Measurements from ENCODE around the gene ALDH7A1.
"Not testable (repeated sequence)": the region's sequence is repeated elsewhere in the genome, so short reads cannot be mapped to it uniquely, and the experiment has no call there.

The ALDH7A1 gene

DNA sequence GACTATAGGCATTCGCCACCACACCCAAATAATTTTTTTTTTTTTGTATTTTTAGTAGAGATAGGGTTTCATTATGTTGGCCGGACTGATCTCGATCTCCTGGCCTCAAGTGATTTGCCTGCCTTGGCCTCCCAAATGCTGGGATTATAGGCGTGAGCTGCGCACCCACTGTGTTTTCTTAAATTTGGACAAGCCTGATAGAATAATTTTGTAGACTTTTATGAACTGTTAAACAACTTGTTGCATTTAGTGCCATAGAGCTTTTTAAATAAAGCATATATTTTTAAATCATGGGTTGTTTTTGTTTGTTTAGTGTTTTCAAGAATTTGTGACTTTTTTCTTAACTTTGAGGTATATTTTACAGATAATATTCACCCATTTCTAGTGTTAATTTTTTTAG is 10.5 kb upstream of the ALDH7A1 start:
- TF ChIP-seq, protein P1, sequence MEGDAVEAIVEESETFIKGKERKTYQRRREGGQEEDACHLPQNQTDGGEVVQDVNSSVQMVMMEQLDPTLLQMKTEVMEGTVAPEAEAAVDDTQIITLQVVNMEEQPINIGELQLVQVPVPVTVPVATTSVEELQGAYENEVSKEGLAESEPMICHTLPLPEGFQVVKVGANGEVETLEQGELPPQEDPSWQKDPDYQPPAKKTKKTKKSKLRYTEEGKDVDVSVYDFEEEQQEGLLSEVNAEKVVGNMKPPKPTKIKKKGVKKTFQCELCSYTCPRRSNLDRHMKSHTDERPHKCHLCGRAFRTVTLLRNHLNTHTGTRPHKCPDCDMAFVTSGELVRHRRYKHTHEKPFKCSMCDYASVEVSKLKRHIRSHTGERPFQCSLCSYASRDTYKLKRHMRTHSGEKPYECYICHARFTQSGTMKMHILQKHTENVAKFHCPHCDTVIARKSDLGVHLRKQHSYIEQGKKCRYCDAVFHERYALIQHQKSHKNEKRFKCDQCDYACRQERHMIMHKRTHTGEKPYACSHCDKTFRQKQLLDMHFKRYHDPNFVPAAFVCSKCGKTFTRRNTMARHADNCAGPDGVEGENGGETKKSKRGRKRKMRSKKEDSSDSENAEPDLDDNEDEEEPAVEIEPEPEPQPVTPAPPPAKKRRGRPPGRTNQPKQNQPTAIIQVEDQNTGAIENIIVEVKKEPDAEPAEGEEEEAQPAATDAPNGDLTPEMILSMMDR (IDR thresholded peaks at IDR 0.05; ENCODE audit: insufficient read depth, missing control alignments), result no peak
- FAIRE-seq, result no peak
- no peak for DNase-seq (ENCODE audit: insufficient read length, low spot score)

DNA sequence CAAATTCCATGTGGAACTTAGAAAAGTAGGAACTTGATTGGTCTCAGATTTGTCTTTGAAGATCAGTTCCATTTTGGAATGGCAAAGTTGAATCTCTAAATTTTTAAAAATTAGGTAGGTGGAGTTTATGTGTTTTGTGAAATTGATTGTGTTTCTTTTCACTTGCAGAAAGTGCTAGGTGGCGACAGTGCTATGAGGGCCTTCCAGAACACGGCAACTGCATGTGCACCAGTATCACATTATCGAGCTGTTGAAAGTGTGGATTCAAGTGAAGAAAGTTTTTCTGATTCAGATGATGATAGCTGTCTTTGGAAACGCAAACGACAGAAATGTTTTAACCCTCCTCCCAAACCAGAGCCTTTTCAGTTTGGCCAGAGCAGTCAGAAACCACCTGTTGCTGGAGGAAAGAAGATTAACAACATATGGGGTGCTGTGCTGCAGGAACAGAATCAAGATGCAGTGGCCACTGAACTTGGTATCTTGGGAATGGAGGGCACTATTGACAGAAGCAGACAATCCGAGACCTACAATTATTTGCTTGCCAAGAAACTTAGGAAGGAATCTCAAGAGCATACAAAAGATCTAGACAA is 8.5 kb upstream of the ALDH7A1 start:
- DNase-seq (ENCODE audit: insufficient read length, low spot score) (no peak), FAIRE-seq (no peak)
- TF ChIP-seq, protein P1 (IDR thresholded peaks at IDR 0.05; ENCODE audit: insufficient read depth, missing control alignments), result no peak

DNA sequence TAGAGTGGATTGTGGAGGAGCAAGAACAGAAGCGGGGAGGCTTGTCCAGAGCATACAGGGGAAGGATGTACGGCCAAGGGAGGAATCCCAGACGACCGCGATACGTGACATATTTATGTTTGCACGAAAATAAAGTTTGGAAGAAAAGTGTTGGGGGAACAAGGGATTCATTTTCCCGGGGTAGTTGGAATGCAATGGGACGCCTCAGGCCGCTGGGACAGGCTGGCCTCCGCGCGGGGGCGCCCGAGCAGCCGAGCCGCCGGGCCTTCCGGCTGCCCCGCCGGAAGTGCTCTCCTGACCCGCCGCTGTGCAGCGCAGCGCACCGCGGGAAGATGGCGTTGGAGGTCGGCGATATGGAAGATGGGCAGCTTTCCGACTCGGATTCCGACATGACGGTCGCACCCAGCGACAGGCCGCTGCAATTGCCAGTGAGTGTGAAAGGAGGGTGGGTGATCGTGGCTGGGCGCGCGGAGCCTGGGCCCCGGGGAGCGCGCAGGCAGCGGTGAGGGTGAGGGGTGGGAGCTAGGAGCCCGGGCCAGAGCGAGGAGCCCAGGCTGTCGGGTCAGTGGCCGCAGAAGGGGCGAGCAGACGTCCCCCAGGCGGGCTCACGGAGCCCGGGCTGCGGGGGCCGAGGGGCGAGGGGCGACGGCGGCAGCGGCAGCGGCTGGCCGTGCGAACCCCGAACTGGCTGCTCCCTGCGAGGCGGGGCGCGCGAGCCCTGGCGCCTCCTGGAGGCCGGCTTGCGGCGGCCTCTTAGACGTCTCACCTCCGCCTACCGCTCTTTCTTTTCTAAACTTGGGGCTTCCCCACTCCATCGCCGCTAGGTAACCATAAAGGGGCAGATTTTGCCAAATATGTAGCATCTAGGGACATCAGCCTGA is 5.9 kb upstream of the ALDH7A1 start, which contains the start of gene PHAX:
Gene PHAX (plus strand): TSS at position 317 of the 881 bp plus-strand sequence. CDS start 16 bp downstream, at position 333.
- FAIRE-seq (no peak), DNase-seq (ENCODE audit: insufficient read length, low spot score) (peak; percentile 66)
- TF ChIP-seq, protein P1 (IDR thresholded peaks at IDR 0.05; ENCODE audit: insufficient read depth, missing control alignments), result peak; percentile 79

DNA sequence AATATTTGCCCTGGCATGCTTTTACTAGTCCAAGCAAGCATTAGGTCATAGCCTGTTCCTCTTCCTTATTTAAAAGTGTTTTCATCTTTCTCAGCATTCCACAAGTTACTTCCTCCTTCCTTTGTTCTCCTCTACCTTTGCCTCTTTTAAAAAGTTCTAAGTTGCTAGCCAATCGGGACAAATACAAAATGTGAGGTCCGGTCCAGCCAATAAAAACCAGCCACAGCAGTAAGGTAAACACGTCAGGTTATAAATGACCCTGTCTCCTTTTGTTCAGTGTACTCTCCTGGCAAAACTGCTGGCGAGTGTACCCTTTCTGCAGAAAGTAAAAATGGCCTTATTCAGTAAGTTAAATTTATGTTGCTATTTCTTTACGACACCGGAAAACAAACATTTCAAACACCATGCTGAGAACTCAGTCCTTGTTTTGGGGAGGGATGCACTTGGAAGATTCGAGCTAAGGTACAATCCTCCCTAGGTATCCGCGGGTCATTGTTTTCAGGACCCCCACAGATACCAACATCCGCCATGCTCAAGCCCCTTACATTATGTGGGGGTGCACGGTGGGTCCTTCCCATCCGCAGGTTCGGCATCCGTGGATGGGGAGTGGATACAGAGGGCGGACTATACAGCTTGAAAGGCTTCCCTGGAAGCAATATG is 5.1 kb upstream of the ALDH7A1 start:
- DNase-seq (ENCODE audit: insufficient read length, low spot score); FAIRE-seq: not testable (repeated sequence)

DNA sequence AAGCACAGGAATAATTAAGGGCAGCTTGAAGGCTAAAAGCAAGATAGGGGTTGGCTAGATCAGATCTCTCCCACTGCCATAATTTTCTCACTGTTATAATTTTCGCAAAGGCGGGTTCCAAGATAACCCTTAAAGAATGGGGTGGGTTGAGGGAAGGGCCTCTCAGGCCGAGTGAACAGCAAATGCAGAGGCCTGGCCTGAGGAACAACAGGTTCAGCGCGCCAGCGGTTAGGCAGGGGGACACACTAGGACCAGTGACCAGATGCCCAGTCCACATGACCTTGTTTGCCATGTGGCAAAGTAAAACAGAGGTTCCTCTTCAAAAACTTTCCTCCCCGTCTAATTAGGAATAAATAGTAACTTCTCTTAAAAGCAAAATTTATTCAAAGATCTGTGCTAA is 4.5 kb upstream of the ALDH7A1 start:
- TF ChIP-seq, protein P1 (IDR thresholded peaks at IDR 0.05; ENCODE audit: insufficient read depth, missing control alignments), result no peak
- DNase-seq (ENCODE audit: insufficient read length, low spot score) (no peak), FAIRE-seq (no peak)

DNA sequence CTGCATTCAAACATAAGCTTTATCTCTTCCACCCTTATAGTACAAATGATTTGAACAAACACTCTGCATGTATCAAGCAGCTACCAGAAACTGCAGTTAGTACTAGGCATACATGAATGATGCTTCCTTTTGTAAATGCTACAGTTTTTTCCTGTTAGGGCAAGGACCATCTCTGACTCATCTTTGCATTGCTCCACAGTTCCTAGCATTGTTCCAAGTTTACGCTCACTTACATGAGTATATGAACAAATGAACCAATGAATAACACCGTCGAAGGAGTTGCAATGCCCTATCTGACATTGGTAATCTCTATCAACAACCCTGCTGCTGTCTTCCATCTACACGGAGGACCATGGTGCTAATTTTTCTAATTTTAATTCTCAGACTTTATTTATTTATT is 2.1 kb upstream of the ALDH7A1 start:
- FAIRE-seq (no peak), DNase-seq (ENCODE audit: insufficient read length, low spot score) (no peak)
- TF ChIP-seq, protein P1 (IDR thresholded peaks at IDR 0.05; ENCODE audit: insufficient read depth, missing control alignments), result no peak

DNA sequence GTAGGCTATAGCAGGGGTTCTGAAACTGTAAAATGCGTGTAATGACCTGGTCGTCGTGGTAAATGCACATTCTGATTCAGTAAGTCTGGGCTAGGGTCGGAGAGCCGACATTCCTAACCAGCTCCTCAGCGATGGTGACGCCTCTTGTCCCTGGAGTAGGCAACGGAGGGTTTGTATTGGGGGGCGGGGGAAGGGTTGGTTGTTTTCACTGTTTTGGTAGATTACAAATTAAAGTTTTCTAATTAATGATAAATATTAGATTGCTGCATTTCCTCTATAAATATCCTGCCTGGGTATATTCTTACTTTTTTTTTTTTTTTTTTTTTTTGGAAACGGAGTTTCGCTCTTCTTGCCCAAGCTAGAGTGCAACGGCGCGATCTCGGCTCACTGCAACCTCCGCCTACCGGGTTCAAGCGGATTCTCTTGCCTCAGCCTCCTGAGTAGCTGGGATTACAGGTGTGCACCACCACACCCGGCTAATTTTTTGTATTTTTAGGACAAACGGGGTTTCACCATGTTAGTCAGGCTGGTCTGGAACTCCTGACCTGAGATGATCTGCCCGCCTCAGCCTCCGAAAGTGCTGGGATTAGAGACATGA is 566 bp upstream of the ALDH7A1 start:
- TF ChIP-seq, protein P1 (IDR thresholded peaks at IDR 0.05; ENCODE audit: insufficient read depth, missing control alignments), result no peak
- FAIRE-seq (no peak), DNase-seq (ENCODE audit: insufficient read length, low spot score) (no peak)

All from D721Med (cell line).